Endodermal cell (in vitro differentiated cells): Measurements from ENCODE around the gene TMC3. TPM values are rescaled to one million over a fixed set of nuclear protein-coding genes. Genes with fewer than 3 reads are reported as not detected.

ENCODE experiments used
- DNase-seq: peaks from one replicate; pipeline ENCODE4 v3.0.0-alpha.2; 2017
- H3K27ac ChIP-seq: 2 replicates; pipeline ENCODE4 v1.5.1; 2013; ENCODE audit warnings: mild to moderate bottlenecking, low read depth, low read length, moderate library complexity
- H3K27me3 ChIP-seq: 2 replicates; pipeline ENCODE4 v1.6.1; 2013; ENCODE audit warnings: mild to moderate bottlenecking, low read length, moderate library complexity; ENCODE audit not compliant: insufficient read depth, control insufficient read depth, poor library complexity, severe bottlenecking
- H3K36me3 ChIP-seq: 2 replicates; pipeline ENCODE4 v1.7.0; 2013; ENCODE audit warnings: mild to moderate bottlenecking, low read length, moderate library complexity; ENCODE audit not compliant: control insufficient read depth, insufficient read depth
- H3K4me1 ChIP-seq: one replicate; pipeline ENCODE4 v1.7.0; 2013; ENCODE audit warnings: low read length; ENCODE audit not compliant: control insufficient read depth, insufficient read depth
- H3K4me3 ChIP-seq: 2 replicates; pipeline ENCODE4 v1.5.1; 2013; ENCODE audit warnings: mild to moderate bottlenecking, low read length, moderate library complexity
- H3K9ac ChIP-seq: 2 replicates; pipeline ENCODE4 v1.6.1; 2013; ENCODE audit warnings: mild to moderate bottlenecking, low read length, moderate library complexity; ENCODE audit not compliant: poor library complexity, severe bottlenecking; ENCODE audit errors: extremely low read depth
- H3K9me3 ChIP-seq: 2 replicates; pipeline ENCODE4 v1.6.1; 2013; ENCODE audit warnings: mild to moderate bottlenecking, low read length, moderate library complexity; ENCODE audit not compliant: control insufficient read depth
- H3K27ac Mint-ChIP-seq: 2 replicates; pipeline ENCODE4 v1.8.0; 2020; ENCODE audit warnings: mixed read lengths
- H3K27me3 Mint-ChIP-seq: 2 replicates; pipeline ENCODE4 v1.8.0; 2021; ENCODE audit warnings: mild to moderate bottlenecking, mixed read lengths; ENCODE audit not compliant: insufficient read depth
- H3K36me3 Mint-ChIP-seq: 2 replicates; pipeline ENCODE4 v1.8.0; 2020; ENCODE audit warnings: low read depth, mixed read lengths
- H3K4me1 Mint-ChIP-seq: 2 replicates; pipeline ENCODE4 v1.8.0; 2020; ENCODE audit warnings: mixed read lengths
- H3K4me3 Mint-ChIP-seq: 2 replicates; pipeline ENCODE4 v1.8.0; 2020; ENCODE audit warnings: mild to moderate bottlenecking, moderate library complexity, mixed read lengths
- H3K9me3 Mint-ChIP-seq: 2 replicates; pipeline ENCODE4 v1.8.0; 2020; ENCODE audit warnings: mild to moderate bottlenecking, mixed read lengths
- CTCF ChIP-seq: fragments of 200-600 bp; sonication (generic); conservative IDR thresholded peaks from 2 replicates; pipeline ENCODE4 v1.5.0; 2021; ENCODE audit warnings: antibody characterized with exemption, mild to moderate bottlenecking
- WGBS, 2 experiments: methylation state at CpG; one replicate each; pipeline versions ENCODE4 v1.1.5 to v1.1.7; 2013; ENCODE audit warnings: missing lambda C conversion rate in 2 of 2, mixed read lengths in 1 of 2; ENCODE audit not compliant: insufficient coverage in 1 of 2, insufficient read length in 1 of 2; 5-methylcytosine and 5-hydroxymethylcytosine counted together
- total RNA-seq, 2 donors: library from RNA; stranded (reverse); fragmentation: NEBNext Ultra II Directional in 1 of 2; extraction: Animal tissue kit (Norgen Biotek cat#: 25700) in 1 of 2; gene quantifications; 2 replicates in 1 of 2; 3 replicates in 1 of 2; pipeline ENCODE4 v1.2.1, GENCODE V29; 2021

Gene TMC3
- total RNA-seq, 2 donors from 2014 or later = not detected

GRCh38 chr15:81326466-81327212 lies 47.4 kb downstream of the TMC3 start:
- no peak for DNase-seq

GRCh38 chr15:81323944-81324881 lies 49.8 kb downstream of the TMC3 start, which contains the start of gene STARD5:
TSS of gene STARD5 (minus strand) at chr15:81324141. CDS start at chr15:81324099, 42 bp downstream.
- H3K36me3 ChIP-seq = no peaks in the 10 kb centered on the region
- no peaks in the 10 kb centered on the region for H3K27me3 ChIP-seq
- 1% methylated on average over 45 to 67 of the region's 67 CpGs for WGBS, 2 experiments
- H3K27me3 Mint-ChIP-seq = peaks cover 27% of the 10 kb centered on the region
- H3K4me1 ChIP-seq = no peaks in the 10 kb centered on the region
- H3K4me1 Mint-ChIP-seq = peaks cover 7% of the 10 kb centered on the region
- H3K27ac ChIP-seq = no peak within 1 kb of the TSS
- peak within 1 kb of the TSS; percentile 88 for H3K4me3 ChIP-seq
- no peaks in the 10 kb centered on the region for H3K9me3 Mint-ChIP-seq
- no peaks in the 10 kb centered on the region for H3K36me3 Mint-ChIP-seq
- peak within 1 kb of the TSS; percentile 81 for H3K4me3 Mint-ChIP-seq
- peak within 1 kb of the TSS; percentile 70 for H3K9ac ChIP-seq
- H3K9me3 ChIP-seq = no peaks in the 10 kb centered on the region
- H3K27ac Mint-ChIP-seq = peak within 1 kb of the TSS; percentile 93
- DNase-seq = peak; percentile 99
- TF ChIP-seq CTCF = no peak

More at GRCh38 chr15:81326466-81327212, 47.4 kb downstream of the TMC3 start:
- Histone ChIP-seq H3K9ac (no peak overlapping the region), H3K9me3 (no peaks in the 10 kb centered on the region), H3K36me3 (no peaks in the 10 kb centered on the region), H3K4me3 (no peak overlapping the region), H3K27ac (no peak overlapping the region), H3K27me3 (no peaks in the 10 kb centered on the region), H3K4me1 (peaks cover 5% of the 10 kb centered on the region)
- 86 to 98% methylated on average over 4 to 7 of the region's 7 CpGs for WGBS, 2 experiments
- no peak for TF ChIP-seq CTCF
- Mint-ChIP-seq H3K9me3 (no peaks in the 10 kb centered on the region), H3K36me3 (no peaks in the 10 kb centered on the region), H3K4me3 (no peak overlapping the region), H3K4me1 (peaks cover 17% of the 10 kb centered on the region), H3K27ac (no peak overlapping the region), H3K27me3 (peaks cover 27% of the 10 kb centered on the region)

GRCh38 chr15:81323559-81323943 lies 50.5 kb downstream of the TMC3 start:
- Histone ChIP-seq H3K4me1 (no peaks in the 10 kb centered on the region), H3K27ac (no peak overlapping the region), H3K36me3 (peaks cover 4% of the 10 kb centered on the region), H3K27me3 (no peaks in the 10 kb centered on the region), H3K9me3 (no peaks in the 10 kb centered on the region), H3K9ac (peak overlapping the region; percentile 58), H3K4me3 (peak overlapping the region; percentile 88)
- Mint-ChIP-seq H3K4me1 (peaks cover 7% of the 10 kb centered on the region), H3K4me3 (peak overlapping the region; percentile 81), H3K9me3 (no peaks in the 10 kb centered on the region), H3K27me3 (peaks cover 27% of the 10 kb centered on the region), H3K27ac (peak overlapping the region; percentile 72), H3K36me3 (no peaks in the 10 kb centered on the region)
- no peak for DNase-seq
- WGBS, 2 experiments = 13 to 82% methylated on average over 1 to 4 of the region's 4 CpGs
- no peak for TF ChIP-seq CTCF
